Uterus (tissue), 2 donors: Measurements from ENCODE around the gene SHC1.
A peak's percentile ranks its signal among the peaks of the same experiment; 100 is the strongest.

Source experiments
- CTCF ChIP-seq, 4 experiments: fragments of 200-600 bp in 2 of 4; fragments of 450-650 bp in 2 of 4; sonication (generic) in 2 of 4; IDR thresholded peaks; one replicate each; pipeline ENCODE4 v1.5.1; 2016 to 2019; ENCODE audit warnings: antibody characterized with exemption in 4 of 4, mild to moderate bottlenecking in 2 of 4, moderate library complexity in 1 of 4
- POLR2A ChIP-seq, 2 donors: fragments of 450-650 bp; IDR thresholded peaks; one replicate each; pipeline ENCODE4 v1.6.1; 2016; ENCODE audit warnings: antibody characterized with exemption in 2 of 2, mild to moderate bottlenecking in 1 of 2, moderate library complexity in 1 of 2

DNA sequence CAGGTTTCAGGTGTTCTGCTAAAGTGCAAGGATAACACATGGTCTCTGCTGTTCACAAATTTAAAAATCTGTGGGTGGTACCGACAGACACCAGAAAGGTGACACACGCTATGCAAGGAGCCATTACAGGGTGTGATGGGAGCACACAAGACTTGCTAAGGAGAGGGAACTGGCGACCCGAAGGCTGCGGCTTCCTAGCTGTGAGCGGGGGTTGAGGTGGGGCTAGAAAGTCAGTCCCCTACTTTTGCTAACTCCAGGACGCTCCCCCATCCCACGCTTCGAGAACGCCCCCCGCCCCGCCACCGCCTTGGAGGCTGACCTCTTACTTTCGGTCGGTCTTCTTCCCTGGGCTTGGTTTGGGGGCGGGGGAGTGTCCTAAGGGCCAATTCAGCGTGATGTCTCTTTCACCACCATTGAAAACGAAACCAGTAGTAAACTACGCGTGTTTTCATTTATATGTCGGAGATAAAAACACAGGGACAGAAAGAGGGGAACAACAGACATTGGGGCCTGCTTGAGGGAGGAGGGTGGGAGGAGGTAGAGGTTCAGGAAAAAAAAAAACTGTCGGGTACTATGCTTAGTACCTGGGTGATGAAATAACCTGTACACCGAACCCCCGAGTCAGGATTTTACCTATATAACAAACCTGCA, 5.0 kb upstream of the SHC1 start:
- no peak for TF ChIP-seq POLR2A (IDR thresholded peaks at IDR 0.05)
- TF ChIP-seq CTCF (IDR thresholded peaks at IDR 0.05): peak in 1 of 4 experiments; percentile 2
